WTC11 (cell line): Measurements from ENCODE around the gene LAMP1.

Experiments
- ATF3 ChIP-seq: sonication (generic); formaldehyde crosslinking; conservative IDR thresholded peaks from 2 replicates; pipeline ENCODE4 v1.8.1; 2022; ENCODE audit warnings: mild to moderate bottlenecking, missing genetic modification reagents
- ELF4 ChIP-seq: sonication (generic); formaldehyde crosslinking; IDR thresholded peaks from 2 replicates; pipeline ENCODE4 v1.8.1; 2022; ENCODE audit warnings: low read depth, mild to moderate bottlenecking, moderate library complexity, missing genetic modification reagents
- MXD4 ChIP-seq: fragments of 250-450 bp; sonication (Bioruptor Pico); IDR thresholded peaks from 2 replicates; pipeline ENCODE4 v1.8.0; 2021; ENCODE audit warnings: mild to moderate bottlenecking, moderate library complexity, borderline replicate concordance
- TF ChIP-seq, protein P1 (sequence below): fragments of 200-600 bp; IDR thresholded peaks from 2 replicates; pipeline ENCODE4 v1.8.0; 2022; ENCODE audit warnings: antibody characterized with exemption
- TF ChIP-seq, protein P2 (sequence below): sonication (generic); formaldehyde crosslinking; IDR thresholded peaks from 2 replicates; pipeline ENCODE4 v1.8.1; 2023; ENCODE audit warnings: mild to moderate bottlenecking, missing genetic modification reagents

DNA sequence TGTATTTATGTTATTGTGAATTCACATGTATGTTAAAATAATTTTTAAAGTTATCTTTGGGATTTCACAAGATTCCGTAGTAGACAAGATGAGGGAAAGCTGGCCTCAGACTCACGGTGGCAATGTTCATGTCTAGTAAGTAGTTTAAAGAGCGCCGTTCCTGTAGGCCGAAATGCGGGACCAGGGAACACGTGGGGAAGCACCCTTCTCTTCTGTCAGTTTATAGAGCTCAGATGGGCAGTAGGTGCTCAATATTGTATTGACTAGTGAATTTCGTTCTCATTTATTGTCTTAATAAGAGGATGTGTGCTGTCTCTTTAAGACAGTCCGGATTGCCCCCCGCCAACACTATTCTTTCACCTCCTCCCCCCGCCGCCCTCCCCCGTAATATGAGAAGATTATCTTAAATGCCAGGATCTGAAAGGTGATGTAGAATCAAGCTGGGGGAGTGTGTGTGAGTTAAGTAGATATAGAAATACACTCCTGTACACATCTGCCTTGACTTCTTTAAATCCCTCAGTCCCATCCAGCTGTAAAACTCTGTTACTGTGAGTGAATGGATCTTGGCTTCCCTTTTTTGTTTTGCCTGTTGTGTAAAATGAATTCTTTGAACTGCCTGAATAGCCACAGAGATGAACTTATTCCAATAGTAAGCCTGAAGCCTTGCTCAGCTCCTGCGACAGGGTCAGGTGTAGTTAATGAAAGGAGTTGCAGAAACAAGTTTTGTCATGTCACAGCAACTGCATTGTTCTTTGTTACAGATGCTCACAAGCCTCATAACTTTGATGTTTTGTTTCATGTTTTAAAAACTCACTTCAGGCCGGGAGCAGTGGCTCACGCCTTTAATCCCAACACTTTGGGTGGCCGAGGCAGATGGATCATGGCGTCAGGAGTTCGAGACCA, 1.3 kb downstream of the LAMP1 start:
- no peak for TF ChIP-seq ELF4 (CRISPR knock-in tag)
- no peak for TF ChIP-seq MXD4 (CRISPR knock-in tag)
- TF ChIP-seq ATF3: no peak
- TF ChIP-seq, protein P1, sequence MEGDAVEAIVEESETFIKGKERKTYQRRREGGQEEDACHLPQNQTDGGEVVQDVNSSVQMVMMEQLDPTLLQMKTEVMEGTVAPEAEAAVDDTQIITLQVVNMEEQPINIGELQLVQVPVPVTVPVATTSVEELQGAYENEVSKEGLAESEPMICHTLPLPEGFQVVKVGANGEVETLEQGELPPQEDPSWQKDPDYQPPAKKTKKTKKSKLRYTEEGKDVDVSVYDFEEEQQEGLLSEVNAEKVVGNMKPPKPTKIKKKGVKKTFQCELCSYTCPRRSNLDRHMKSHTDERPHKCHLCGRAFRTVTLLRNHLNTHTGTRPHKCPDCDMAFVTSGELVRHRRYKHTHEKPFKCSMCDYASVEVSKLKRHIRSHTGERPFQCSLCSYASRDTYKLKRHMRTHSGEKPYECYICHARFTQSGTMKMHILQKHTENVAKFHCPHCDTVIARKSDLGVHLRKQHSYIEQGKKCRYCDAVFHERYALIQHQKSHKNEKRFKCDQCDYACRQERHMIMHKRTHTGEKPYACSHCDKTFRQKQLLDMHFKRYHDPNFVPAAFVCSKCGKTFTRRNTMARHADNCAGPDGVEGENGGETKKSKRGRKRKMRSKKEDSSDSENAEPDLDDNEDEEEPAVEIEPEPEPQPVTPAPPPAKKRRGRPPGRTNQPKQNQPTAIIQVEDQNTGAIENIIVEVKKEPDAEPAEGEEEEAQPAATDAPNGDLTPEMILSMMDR: no peak
- TF ChIP-seq, protein P2, sequence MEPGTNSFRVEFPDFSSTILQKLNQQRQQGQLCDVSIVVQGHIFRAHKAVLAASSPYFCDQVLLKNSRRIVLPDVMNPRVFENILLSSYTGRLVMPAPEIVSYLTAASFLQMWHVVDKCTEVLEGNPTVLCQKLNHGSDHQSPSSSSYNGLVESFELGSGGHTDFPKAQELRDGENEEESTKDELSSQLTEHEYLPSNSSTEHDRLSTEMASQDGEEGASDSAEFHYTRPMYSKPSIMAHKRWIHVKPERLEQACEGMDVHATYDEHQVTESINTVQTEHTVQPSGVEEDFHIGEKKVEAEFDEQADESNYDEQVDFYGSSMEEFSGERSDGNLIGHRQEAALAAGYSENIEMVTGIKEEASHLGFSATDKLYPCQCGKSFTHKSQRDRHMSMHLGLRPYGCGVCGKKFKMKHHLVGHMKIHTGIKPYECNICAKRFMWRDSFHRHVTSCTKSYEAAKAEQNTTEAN (CRISPR knock-in tag): no peak
